Effector memory CD4-positive, alpha-beta T cell (primary cell): ENCODE results near the gene ILF3.

Experiments used
- DNase-seq, 3 donors: peaks; one replicate each; pipeline ENCODE4 v3.0.0-alpha.2; 2020
- H3K27ac ChIP-seq: 2 replicates; pipeline ENCODE4 v1.7.0; 2013; ENCODE audit warnings: mild to moderate bottlenecking, low read length, moderate library complexity; ENCODE audit not compliant: insufficient read depth, poor library complexity, severe bottlenecking
- H3K27me3 ChIP-seq: replicated peaks from 2 replicates; pipeline ENCODE4 v1.7.0; 2013; ENCODE audit warnings: mild to moderate bottlenecking, low read length; ENCODE audit not compliant: insufficient read depth, control insufficient read depth, poor library complexity, severe bottlenecking
- H3K36me3 ChIP-seq: 2 replicates; pipeline ENCODE4 v1.7.0; 2013; ENCODE audit warnings: mild to moderate bottlenecking, low read length, moderate library complexity; ENCODE audit not compliant: control insufficient read depth, insufficient read depth
- H3K4me1 ChIP-seq: 2 replicates; pipeline ENCODE4 v1.7.0; 2013; ENCODE audit warnings: low read length, mild to moderate bottlenecking; ENCODE audit not compliant: control insufficient read depth, insufficient read depth, poor library complexity, severe bottlenecking
- H3K4me3 ChIP-seq: 2 replicates; pipeline ENCODE4 v1.7.0; 2013; ENCODE audit warnings: low read length, low read depth, mild to moderate bottlenecking; ENCODE audit not compliant: insufficient read depth, poor library complexity, severe bottlenecking
- H3K9me3 ChIP-seq: 2 replicates; pipeline ENCODE4 v1.7.0; 2013; ENCODE audit warnings: mild to moderate bottlenecking, low read length, moderate library complexity; ENCODE audit not compliant: control insufficient read depth

Gene ILF3

GRCh38 chr19:10692673-10693264 is 38.6 kb downstream of the ILF3 start:
- Histone ChIP-seq H3K4me3 (no peak overlapping the region), H3K27ac (no peak overlapping the region), H3K9me3 (no peaks in the 10 kb centered on the region), H3K27me3 (peaks cover 3% of the 10 kb centered on the region), H3K36me3 (peaks cover 45% of the 10 kb centered on the region), H3K4me1 (peaks cover 11% of the 10 kb centered on the region)
- no peak for DNase-seq

GRCh38 chr19:10694706-10695307 is 40.7 kb downstream of the ILF3 start:
- H3K27ac ChIP-seq = no peak overlapping the region
- H3K27me3 ChIP-seq = peaks cover 3% of the 10 kb centered on the region
- no peak for DNase-seq
- H3K4me3 ChIP-seq = no peak overlapping the region
- H3K9me3 ChIP-seq = no peaks in the 10 kb centered on the region
- H3K4me1 ChIP-seq = peaks cover 11% of the 10 kb centered on the region
- peaks cover 26% of the 10 kb centered on the region for H3K36me3 ChIP-seq

- Histone ChIP-seq H3K36me3 (peaks cover 17% of the 10 kb centered on the region), H3K4me1 (peaks cover 11% of the 10 kb centered on the region), H3K4me3 (peak overlapping the region; percentile 41), H3K9me3 (no peaks in the 10 kb centered on the region), H3K27me3 (peaks cover 3% of the 10 kb centered on the region), H3K27ac (no peak overlapping the region)
- DNase-seq = peak; percentile 66 to 79 (median 74)
Measured at GRCh38 chr19:10695401-10696398, 41.6 kb downstream of the ILF3 start.

- H3K36me3 ChIP-seq = no peaks in the 10 kb centered on the region
- DNase-seq = peak; percentile 25 to 58 (median 36)
- H3K9me3 ChIP-seq = no peaks in the 10 kb centered on the region
- no peak overlapping the region for H3K4me3 ChIP-seq
- no peak overlapping the region for H3K27ac ChIP-seq
- peaks cover 18% of the 10 kb centered on the region for H3K4me1 ChIP-seq
- H3K27me3 ChIP-seq = peaks cover 3% of the 10 kb centered on the region
Measured at GRCh38 chr19:10699650-10700335, 45.6 kb downstream of the ILF3 start.

- peak overlapping the region; percentile 80 for H3K4me3 ChIP-seq
- no peak overlapping the region for H3K27ac ChIP-seq
- no peak for DNase-seq
- peaks cover 7% of the 10 kb centered on the region for H3K4me1 ChIP-seq
- H3K27me3 ChIP-seq = no peaks in the 10 kb centered on the region
- no peaks in the 10 kb centered on the region for H3K36me3 ChIP-seq
- H3K9me3 ChIP-seq = no peaks in the 10 kb centered on the region
Measured at GRCh38 chr19:10701955-10702525, 47.9 kb downstream of the ILF3 start.

GRCh38 chr19:10706990-10707389 is 52.8 kb downstream of the ILF3 start:
- H3K9me3 ChIP-seq = no peaks in the 10 kb centered on the region
- H3K27ac ChIP-seq = no peak overlapping the region
- H3K4me1 ChIP-seq = peaks cover 4% of the 10 kb centered on the region
- H3K36me3 ChIP-seq = peaks cover 7% of the 10 kb centered on the region
- no peak overlapping the region for H3K4me3 ChIP-seq
- H3K27me3 ChIP-seq = no peaks in the 10 kb centered on the region
- DNase-seq = no peak

- Histone ChIP-seq H3K4me1 (no peaks in the 10 kb centered on the region), H3K36me3 (peaks cover 7% of the 10 kb centered on the region), H3K4me3 (no peak overlapping the region), H3K9me3 (no peaks in the 10 kb centered on the region), H3K27ac (no peak overlapping the region), H3K27me3 (no peaks in the 10 kb centered on the region)
- no peak for DNase-seq
Measured at GRCh38 chr19:10707440-10707839, 53.3 kb downstream of the ILF3 start.

- Histone ChIP-seq H3K27ac (no peak overlapping the region), H3K27me3 (no peaks in the 10 kb centered on the region), H3K4me1 (no peaks in the 10 kb centered on the region), H3K4me3 (no peak overlapping the region), H3K9me3 (no peaks in the 10 kb centered on the region), H3K36me3 (peaks cover 7% of the 10 kb centered on the region)
- no peak for DNase-seq
Measured at GRCh38 chr19:10708291-10708690, 54.1 kb downstream of the ILF3 start.

GRCh38 chr19:10712045-10712444 is 57.9 kb downstream of the ILF3 start:
- H3K36me3 ChIP-seq = peaks cover 7% of the 10 kb centered on the region
- no peak overlapping the region for H3K4me3 ChIP-seq
- H3K9me3 ChIP-seq = no peaks in the 10 kb centered on the region
- no peak overlapping the region for H3K27ac ChIP-seq
- DNase-seq = no peak
- no peaks in the 10 kb centered on the region for H3K4me1 ChIP-seq
- H3K27me3 ChIP-seq = no peaks in the 10 kb centered on the region
